B cell (primary cell): ENCODE results near the gene TUBB4B.

ENCODE experiments used
- CTCF ChIP-seq: fragments of 200-600 bp; IDR thresholded peaks from one replicate; pipeline ENCODE4 v1.8.0; 2022; ENCODE audit warnings: antibody characterized with exemption, mild to moderate bottlenecking
- EZH2 ChIP-seq: IDR thresholded peaks from 2 replicates; pipeline ENCODE4 v1.6.1; 2012; ENCODE audit warnings: borderline replicate concordance, low read depth, mild to moderate bottlenecking, moderate library complexity, low read length; ENCODE audit not compliant: insufficient read depth, poor library complexity, severe bottlenecking

DNA sequence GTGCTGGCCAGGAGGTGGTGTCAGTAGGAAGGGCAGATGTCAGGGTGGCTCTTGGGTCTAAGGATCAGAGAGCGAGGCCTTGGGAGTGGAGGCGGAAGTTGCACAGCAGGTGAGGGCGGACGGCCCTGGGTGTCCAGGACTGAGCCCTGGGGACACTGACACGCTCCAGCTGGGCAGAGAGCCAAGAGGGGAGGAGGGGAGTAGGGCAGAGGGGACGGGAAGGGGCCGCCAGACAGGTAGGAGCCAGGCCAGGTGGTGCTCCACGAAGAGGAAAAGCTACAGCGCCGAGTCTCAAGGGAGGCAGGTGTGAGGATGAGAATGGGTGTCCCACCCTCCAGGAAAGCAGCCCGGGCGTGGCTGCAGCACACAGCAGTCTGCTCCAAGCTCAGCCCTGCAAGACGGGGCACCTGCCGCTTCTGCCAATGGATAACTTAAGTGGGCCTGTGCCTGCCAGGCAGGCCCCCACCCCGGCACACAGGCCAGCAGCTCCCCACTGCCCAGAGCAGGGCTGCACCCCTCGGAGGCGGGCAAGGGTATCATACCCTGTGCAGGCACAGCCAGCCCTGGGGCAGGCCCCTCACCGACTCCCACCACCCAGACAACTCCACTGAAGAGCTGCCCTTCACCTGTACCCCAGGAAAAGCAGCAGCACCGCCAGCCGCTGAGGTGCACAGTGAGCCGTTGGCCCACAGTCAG is 45.4 kb upstream of the TUBB4B start:
- TF ChIP-seq CTCF (no peak), EZH2 (no peak)
